Activated CD4-positive, alpha-beta T cell treated with anti-CD3 and anti-CD28 coated beads for 24 hours (primary cell): Measurements from ENCODE around the gene HOXD3.

Experiments
- DNase-seq, 2 donors: peaks; one replicate each; pipeline ENCODE4 v3.0.0-alpha.2; 2020; ENCODE audit warnings: low read depth in 2 of 2

Gene HOXD3

GRCh38 chr2:176212276-176212675 lies 55.2 kb downstream of the HOXD3 start:
- no peak for DNase-seq

GRCh38 chr2:176213406-176213805 lies 56.3 kb downstream of the HOXD3 start:
- DNase-seq, result no peak
